Measurements from ENCODE around the gene MPND.

MPND gene

GRCh38 chr19:4385291-4386040, 42.1 kb downstream of the MPND start:
- DNase-seq = no peak

- DNase-seq = no peak
Observed at GRCh38 chr19:4386041-4386782, 42.9 kb downstream of the MPND start.

- no peak for DNase-seq
Observed at GRCh38 chr19:4388337-4389063, 45.1 kb downstream of the MPND start.

DNA sequence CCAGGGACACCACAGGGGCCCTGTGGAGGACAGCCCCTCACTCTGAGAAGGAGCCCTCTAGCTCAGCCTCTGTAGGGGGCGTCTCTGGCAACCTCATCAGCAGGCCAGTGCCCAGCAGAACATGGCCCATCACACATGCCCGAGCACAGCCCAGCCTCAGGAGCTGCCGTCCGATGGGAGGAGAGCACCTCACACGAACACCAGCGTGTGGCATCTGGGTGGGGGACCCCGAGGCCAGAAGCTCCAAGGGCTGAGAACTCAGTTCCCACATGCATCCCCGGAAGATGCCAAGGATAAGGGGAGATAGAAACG, 45.7 kb downstream of the MPND start:
- no peak for DNase-seq

- no peak for DNase-seq
Observed at GRCh38 chr19:4389511-4390016, 46.2 kb downstream of the MPND start.

DNA sequence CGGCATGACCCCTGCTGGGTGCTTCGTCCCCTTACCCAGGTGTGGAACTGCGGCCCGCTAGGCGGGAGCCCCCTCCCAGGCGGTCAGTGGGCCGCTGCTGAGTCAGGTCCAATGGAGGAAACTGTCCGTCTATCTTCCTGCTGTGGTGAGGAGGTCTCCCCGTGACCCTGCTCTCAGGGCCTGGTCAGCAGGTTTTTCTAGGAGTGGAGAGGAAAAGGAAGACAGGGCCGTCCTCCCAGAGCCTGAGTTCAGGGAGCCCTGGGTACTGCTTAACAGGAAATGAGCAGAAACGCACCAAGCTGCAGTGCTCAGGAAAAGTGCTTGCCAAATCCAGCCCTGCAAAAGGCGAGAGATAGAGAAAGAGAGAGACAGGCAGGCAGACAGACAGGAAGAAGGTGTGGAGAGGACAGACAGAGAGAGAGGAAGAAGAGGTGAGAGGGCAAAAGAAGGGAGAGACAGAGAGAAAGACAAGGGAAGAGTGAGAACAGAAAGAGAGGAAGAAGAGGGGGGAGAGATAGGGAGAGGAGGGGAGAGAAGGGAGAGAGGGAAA, 46.7 kb downstream of the MPND start:
- DNase-seq = no peak

GRCh38 chr19:4390567-4391305, 47.4 kb downstream of the MPND start:
- DNase-seq = no peak

DNA sequence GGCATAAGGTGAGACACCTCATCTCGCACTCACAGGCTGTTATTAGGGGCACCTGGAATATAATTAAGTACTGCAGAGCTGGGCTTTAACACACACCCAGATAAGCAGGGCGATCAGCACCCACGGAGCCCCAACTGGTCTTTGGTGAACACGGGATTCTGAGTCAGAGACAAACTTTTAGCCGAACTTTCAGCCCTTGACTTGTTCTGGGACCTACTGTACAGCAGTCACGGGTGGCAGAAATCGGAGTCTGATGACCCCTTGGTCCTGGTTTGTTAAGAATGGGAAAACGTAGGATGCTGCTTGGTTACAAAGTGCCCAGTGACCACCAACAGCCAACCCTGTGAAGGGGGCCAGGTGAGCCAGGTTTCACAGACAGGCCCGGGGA, 47.9 kb downstream of the MPND start:
- DNase-seq = no peak

DNA sequence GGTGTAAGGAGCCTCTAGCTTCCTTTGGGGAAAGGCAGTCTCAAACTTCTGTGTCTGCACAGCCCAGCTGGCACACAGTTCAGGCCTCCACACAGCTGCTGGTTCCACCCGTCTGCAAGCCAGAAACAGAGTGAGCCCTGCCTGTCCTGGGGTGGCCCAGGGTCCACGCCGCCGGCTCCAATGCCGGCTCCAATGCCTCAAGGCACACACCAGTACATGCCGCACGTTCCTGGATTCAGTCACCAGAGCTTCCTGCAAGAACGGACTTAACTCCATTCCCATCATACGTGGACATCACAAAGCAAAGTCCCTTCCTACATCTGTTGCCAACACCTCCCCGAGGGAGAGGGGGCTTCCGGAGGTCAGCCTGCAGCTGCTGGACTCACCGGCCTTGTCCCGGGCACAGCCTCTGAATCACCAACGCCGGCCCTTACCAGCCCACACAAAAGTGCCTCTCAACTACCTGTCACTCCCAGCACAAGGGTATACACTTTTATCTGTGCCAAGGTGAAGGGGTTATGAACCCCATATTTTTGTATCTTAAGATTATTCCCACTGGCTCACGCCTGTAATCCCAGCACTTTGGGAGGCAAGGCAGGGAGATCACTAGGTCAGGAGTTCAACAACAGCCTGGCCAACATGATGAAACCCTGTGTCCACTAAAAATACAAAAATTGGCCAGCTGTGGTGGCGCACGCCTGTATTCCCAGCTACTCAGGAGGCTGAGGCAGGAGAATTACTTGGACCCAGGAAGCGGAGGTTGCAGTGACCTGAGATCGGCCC, 48.5 kb downstream of the MPND start:
- no peak for DNase-seq

GRCh38 chr19:4393947-4394590, 50.7 kb downstream of the MPND start:
- DNase-seq = no peak

DNA sequence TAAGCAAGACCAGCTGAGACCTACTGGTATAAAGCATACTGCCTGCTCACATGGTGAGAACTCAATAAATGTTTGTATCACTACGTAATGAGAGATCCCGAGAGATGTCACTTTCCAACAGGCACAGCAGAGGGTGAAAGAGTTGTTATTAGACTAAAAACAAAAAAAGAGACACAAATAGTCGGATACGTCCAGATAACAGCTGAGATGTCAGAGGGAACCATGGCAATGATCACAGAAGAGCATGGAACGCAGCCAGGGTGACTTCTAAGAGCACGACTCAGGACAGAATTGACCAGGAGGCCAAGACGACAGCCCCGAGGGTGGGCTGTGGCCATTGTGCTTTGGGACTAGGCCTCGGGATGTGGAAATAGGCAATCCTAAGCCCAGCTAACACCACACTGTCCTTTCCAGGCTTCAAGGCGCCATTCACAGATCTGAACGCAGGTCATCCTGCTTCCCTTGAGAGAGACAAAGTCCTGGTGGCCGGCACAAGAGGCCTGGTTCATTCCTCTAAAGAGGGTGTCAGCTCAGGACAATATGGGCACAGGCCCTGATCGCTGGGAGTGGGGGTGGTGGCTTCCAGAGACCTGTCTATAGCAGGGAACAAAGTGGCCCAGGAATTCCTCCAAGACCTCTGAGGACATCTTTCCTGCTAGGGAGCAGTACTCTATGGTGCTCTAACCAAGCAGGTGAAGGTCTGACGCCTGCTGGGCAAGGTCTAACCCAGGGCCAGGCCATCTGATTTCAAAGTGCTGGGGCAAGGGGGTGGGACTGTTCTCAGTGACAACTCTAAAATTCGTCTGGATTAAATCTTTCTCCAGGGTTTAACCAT, 53.8 kb downstream of the MPND start:
- no peak for DNase-seq

GRCh38 chr19:4399812-4400134, 56.4 kb downstream of the MPND start:
- DNase-seq = no peak

- DNase-seq = peak; percentile 86
Observed at GRCh38 chr19:4400135-4400936, 57.0 kb downstream of the MPND start, which contains the start of gene SH3GL1. TSS of gene SH3GL1 (minus strand) at chr19:4400547. CDS start at chr19:4400368, 179 bp downstream.

DNA sequence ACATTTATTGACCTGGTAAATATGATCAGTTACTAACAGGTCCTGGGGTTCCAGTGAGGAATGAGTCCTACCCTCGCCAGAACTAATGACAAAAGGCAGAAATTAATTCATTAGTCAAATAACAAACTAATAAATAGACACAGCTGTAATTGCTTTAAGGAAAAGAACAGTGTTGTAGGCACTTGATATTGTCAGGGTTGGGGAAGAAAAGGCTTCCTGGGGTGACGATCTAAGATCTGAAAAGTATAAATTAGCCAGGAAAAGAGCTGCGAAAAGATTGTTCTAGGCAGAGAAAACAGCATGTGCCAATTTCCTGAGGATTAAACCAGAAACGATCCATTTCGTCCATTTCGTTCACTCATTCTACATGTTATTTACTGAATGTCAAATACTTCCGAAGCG, 58.4 kb downstream of the MPND start:
- DNase-seq = no peak

GRCh38 chr19:4402171-4403004, 59.0 kb downstream of the MPND start, which contains the start of gene CHAF1A:
TSS of gene CHAF1A (plus strand) at chr19:4402640. CDS start at chr19:4402763, 123 bp downstream.
- peak; percentile 97 for DNase-seq

- DNase-seq = no peak
Observed at GRCh38 chr19:4403005-4403761, 59.8 kb downstream of the MPND start.

- DNase-seq = no peak
Observed at GRCh38 chr19:4405977-4406376, 62.6 kb downstream of the MPND start.

GRCh38 chr19:4406626-4407025, 63.3 kb downstream of the MPND start:
- no peak for DNase-seq
